GM12878 (cell line): ENCODE data around the gene PFN3. TPM values are rescaled to one million over a fixed set of nuclear protein-coding genes. Genes with fewer than 3 reads are reported as not detected.
A peak's percentile ranks its signal among the peaks of the same experiment; 100 is the strongest.

Source experiments
- ATAC-seq: fragments of 200-7000 bp; cut with Tn5 transposase; 3 replicates; pipeline ENCODE4 v1.9.1; 2020; ENCODE audit warnings: mild to moderate bottlenecking, moderate library complexity
- BruUV-seq: library from RNA; stranded (reverse); fragments of 400-500 nt; replicated peaks from 2 replicates; lab custom pipeline; 2021; lab: Mats Ljungman, UMichigan
- CTCF ChIA-PET: fragments of 300-600 bp; sonication (Branson Sonifier 250); formaldehyde crosslinking; extraction: SDS; loops from one replicate; lab custom pipeline; 2021; ENCODE audit warnings: inconsistent platforms; lab: Yijun Ruan, JAX
- POLR2A ChIA-PET: fragments of 350-600 bp; formaldehyde crosslinking; extraction: SDS; loops from one replicate; lab custom pipeline; 2021; ENCODE audit warnings: inconsistent platforms; lab: Charles Lee
- RAD21 ChIA-PET: fragments of 300-600 bp; sonication (Branson Sonifier 250); formaldehyde crosslinking; loops from one replicate; lab custom pipeline; 2023; ENCODE audit warnings: antibody characterized with exemption; ENCODE audit not compliant: unreplicated experiment; lab: Charles Lee
- SMC1A ChIA-PET: fragments of 300-600 bp; sonication (Branson Sonifier 250); formaldehyde crosslinking; loops from one replicate; lab custom pipeline; 2023; ENCODE audit not compliant: unreplicated experiment, uncharacterized antibody; lab: Charles Lee
- DNase-seq: peaks from one replicate; pipeline ENCODE4 v3.0.0-alpha.2; 2011; ENCODE audit warnings: low read depth, low spot score
- FAIRE-seq: peaks from 3 replicates; lab custom pipeline; 2011; peaks lifted over from hg19 to GRCh38; lab: Jason Lieb, UNC
- H2AFZ ChIP-seq: 2 replicates; pipeline ENCODE4 v1.6.0; 2011; ENCODE audit warnings: low read depth, low read length, control low read depth; ENCODE audit not compliant: control insufficient read depth
- H3K27ac ChIP-seq: 2 replicates; pipeline ENCODE4 v1.5.1; 2011; ENCODE audit warnings: control low read depth; ENCODE audit not compliant: control insufficient read depth, insufficient read depth
- H3K27me3 ChIP-seq, 2 experiments: replicated peaks in 1 of 2; 2 replicates each; pipeline versions ENCODE4 v1.6.0 to v1.6.1; 2011; ENCODE audit warnings: low read length in 1 of 2; ENCODE audit not compliant: control insufficient read depth in 2 of 2, insufficient read depth in 2 of 2
- H3K36me3 ChIP-seq, 2 experiments: 2 replicates each; pipeline ENCODE4 v1.5.1; 2011; ENCODE audit warnings: low read length in 1 of 2; ENCODE audit not compliant: control insufficient read depth in 2 of 2, insufficient read depth in 2 of 2
- H3K4me1 ChIP-seq: 2 replicates; pipeline ENCODE4 v1.6.1; 2011; ENCODE audit warnings: mild to moderate bottlenecking, low read length, moderate library complexity, mixed read lengths; ENCODE audit not compliant: control insufficient read depth, insufficient read depth
- H3K4me2 ChIP-seq: 2 replicates; pipeline ENCODE4 v1.6.0; 2011; ENCODE audit warnings: control low read depth; ENCODE audit not compliant: control insufficient read depth, insufficient read depth
- H3K4me3 ChIP-seq: fragments of 200-600 bp; sonication (generic); 2 replicates; pipeline ENCODE4 v1.5.1; 2016
- H3K79me2 ChIP-seq: 2 replicates; pipeline ENCODE4 v1.6.0; 2011; ENCODE audit warnings: low read length; ENCODE audit not compliant: control insufficient read depth, insufficient read depth
- H3K9ac ChIP-seq: 2 replicates; pipeline ENCODE4 v1.8.0; 2011; ENCODE audit warnings: low read length, control low read depth, mixed read lengths; ENCODE audit not compliant: control insufficient read depth, insufficient read depth
- H3K9me3 ChIP-seq: replicated peaks from 3 replicates; pipeline ENCODE4 v1.5.1; 2011; ENCODE audit warnings: mild to moderate bottlenecking, low read length; ENCODE audit not compliant: control insufficient read depth, insufficient read depth
- H4K20me1 ChIP-seq: 2 replicates; pipeline ENCODE4 v1.6.0; 2011; ENCODE audit not compliant: control insufficient read depth, insufficient read depth
- SPI1 ChIP-seq: IDR thresholded peaks from 2 replicates; pipeline ENCODE4 v1.6.1; 2011; ENCODE audit warnings: low read depth, mild to moderate bottlenecking, low read length, moderate library complexity, borderline replicate concordance; ENCODE audit not compliant: insufficient read depth
- ZBTB11 ChIP-seq: fragments of 450-650 bp; formaldehyde crosslinking; IDR thresholded peaks from 2 replicates; pipeline ENCODE4 v1.5.0; 2022; ENCODE audit warnings: mild to moderate bottlenecking, missing genetic modification characterization
- WGBS: methylation state at CpG from one replicate; pipeline ENCODE4 v1.1.6; 2016; ENCODE audit warnings: low lambda C conversion rate; ENCODE audit not compliant: insufficient replicate concordance, insufficient coverage; ENCODE audit errors: missing lambda C conversion rate; 5-methylcytosine and 5-hydroxymethylcytosine counted together
- in situ Hi-C: fragments of 300-500 bp; cut with MboI; formaldehyde crosslinking; loops from 9 replicates; pipeline ENCODE4 v1.14.3; 2018; ENCODE audit warnings: mixed read lengths
- intact Hi-C: fragments of 100-400 bp; cut with micrococcal nuclease; formaldehyde crosslinking; loops from one replicate; pipeline ENCODE4 v1.14.2; 2022; ENCODE audit not compliant: unreplicated experiment
- polyA plus RNA-seq, 11 experiments: library from polyadenylated mRNA; depleted of rRNA in 4 of 11; unstranded in 6 of 11; stranded (reverse) in 5 of 11; fragments of >200 nt; fragmentation: Nextera tagmentation in 4 of 11; fragmentation: Illumina TruSeq in 1 of 11; extraction: Ambion mirVana in 4 of 11; extraction: Trizol in 1 of 11; gene quantifications; 1 replicate in 1 of 11; 2 replicates in 10 of 11; pipeline versions ENCODE4 v1.2.1 to v1.2.3, GENCODE V29; 2011 to 2016; ENCODE audit warnings: inconsistent platforms in 2 of 11, missing spikeins in 2 of 11, low read depth in 1 of 11
- total RNA-seq, 4 experiments: library from RNA; depleted of rRNA in 3 of 4; stranded (reverse); fragments of >200 nt in 3 of 4; fragmentation: Illumina TruSeq in 1 of 4; extraction: Trizol in 1 of 4; gene quantifications; 2 replicates each; pipeline versions ENCODE4 v1.2.1 to v1.2.3, GENCODE V29; 2013 to 2021

Gene PFN3
- total and polyA plus RNA-seq, 10 of the 15 experiments (the other 5 are each of a cell fraction or from before 2014, with no cell fraction given), result not detected

DNA sequence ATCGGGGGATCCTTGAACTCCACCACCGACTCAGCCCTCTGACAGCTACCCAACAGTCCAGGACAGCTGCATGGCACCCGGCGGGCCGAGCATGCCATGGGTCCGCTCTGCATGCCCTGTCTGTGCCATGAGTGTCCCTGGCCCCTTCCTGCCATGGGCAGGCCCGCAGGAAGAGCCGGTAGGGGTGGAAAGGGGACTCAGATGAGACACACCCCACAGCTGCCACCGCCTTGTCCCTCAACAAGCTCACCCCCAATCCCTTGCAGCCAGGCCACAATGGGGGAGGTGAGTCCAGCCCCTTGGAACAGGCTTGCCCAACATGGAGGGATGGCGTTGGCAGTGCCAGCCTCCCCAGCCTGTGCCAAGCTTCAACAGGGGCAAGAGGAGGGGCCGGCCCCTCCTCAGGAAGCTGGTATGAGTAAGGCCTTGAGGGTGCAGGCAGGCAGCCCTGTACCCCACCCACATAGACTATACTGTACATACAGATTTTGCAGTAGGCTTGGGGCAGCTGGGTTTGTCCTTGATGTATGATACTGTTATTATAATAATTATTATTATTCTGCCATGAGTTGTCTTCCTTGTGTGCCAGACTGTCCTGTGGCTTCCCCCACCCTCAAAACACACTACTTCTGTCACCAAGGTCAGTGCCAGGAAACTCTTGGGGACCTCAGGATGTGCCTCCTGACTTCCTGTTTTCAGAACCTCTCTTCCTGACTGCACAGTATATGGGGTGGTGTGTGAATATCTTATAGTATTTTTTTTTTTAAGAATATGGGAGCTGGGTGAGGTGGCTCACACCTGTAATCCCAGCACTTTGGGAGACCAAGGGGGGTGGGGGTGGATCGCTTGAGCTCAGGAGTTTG, 28.2 kb downstream of the PFN3 start:
- WGBS, result 89% methylated on average over 12 of the region's 12 CpGs
- CTCF ChIA-PET, result interaction anchor here (0.7 to 6.0 kb wide), 10 partner anchors 11 to 81 kb away, joined by 3 to 88 read pairs (median 5); partner anchors contain the start of gene RGS14
- H3K27me3 ChIP-seq, result no peaks in the 10 kb centered on the region
- H3K4me1 ChIP-seq, result peaks cover 24% of the 10 kb centered on the region
- POLR2A ChIA-PET, result interaction anchor here (0.8 to 2.8 kb wide), 5 partner anchors 10 to 55 kb away, joined by 3 to 7 read pairs (median 3); partner anchors contain the start of gene RGS14
- SMC1A ChIA-PET, result interaction anchor here (1.0 to 2.2 kb wide), 5 partner anchors 8 to 62 kb away, joined by 3 to 4 read pairs (median 3); partner anchors contain the start of genes RGS14 and SLC34A1
- no peak overlapping the region for H3K4me2 ChIP-seq
- ATAC-seq, result no peak
- TSS peak; percentile 44 for BruUV-seq
- in situ Hi-C loops (no loop called here), intact Hi-C loops (no loop called here)
- peaks cover 13 to 17% of the 10 kb centered on the region in 2 experiments for H3K36me3 ChIP-seq
- TF ChIP-seq ZBTB11, result no peak
- peak; percentile 33; the same call in 1 of the 2 replicates for TF ChIP-seq SPI1
- no peaks in the 10 kb centered on the region for H3K9me3 ChIP-seq
- H3K9ac ChIP-seq, result no peak overlapping the region
- FAIRE-seq, result no peak
- RAD21 ChIA-PET, result interaction anchor here (0.6 to 1.7 kb wide), 3 partner anchors 16 to 18 kb away, joined by 4 to 8 read pairs (median 4); no protein-coding TSS in a partner anchor
- H3K4me3 ChIP-seq, result no peak overlapping the region
- H2AFZ ChIP-seq, result no peak overlapping the region
- no peak overlapping the region for H3K27ac ChIP-seq
- no peak for DNase-seq
- no peaks in the 10 kb centered on the region for H4K20me1 ChIP-seq
- H3K79me2 ChIP-seq, result no peaks in the 10 kb centered on the region
